Endothelial cell of umbilical vein (primary cell): Measurements from ENCODE around the gene CDT1. TPM values are rescaled to one million over a fixed set of nuclear protein-coding genes. Genes with fewer than 3 reads are reported as not detected.

Experiments
- BruUV-seq: library from RNA; stranded (reverse); fragments of 400-500 nt; replicated peaks from 2 replicates; lab custom pipeline; 2021; lab: Mats Ljungman, UMichigan
- CTCF ChIA-PET: fragments of 300-600, 350-600 bp; sonication (Branson Sonifier 250); formaldehyde crosslinking; loops from one replicate; lab custom pipeline; 2021; ENCODE audit warnings: antibody characterized with exemption, inconsistent platforms; lab: Charles Lee
- POLR2A ChIA-PET: fragments of 300-600, 350-600 bp; sonication (Branson Sonifier 250); formaldehyde crosslinking; loops from one replicate; lab custom pipeline; 2021; ENCODE audit warnings: antibody characterized with exemption, inconsistent platforms; lab: Charles Lee
- DNase-seq: peaks from one replicate; pipeline ENCODE4 v3.0.0-alpha.2; 2011; ENCODE audit warnings: low read depth, low spot score
- FAIRE-seq: peaks from 2 replicates; lab custom pipeline; 2011; peaks lifted over from hg19 to GRCh38; lab: Jason Lieb, UNC
- H2AFZ ChIP-seq: 2 replicates; pipeline ENCODE4 v1.6.0; 2012; ENCODE audit warnings: low read depth, low read length, control low read depth, inconsistent platforms
- H3K27ac ChIP-seq: 2 replicates; pipeline ENCODE4 v1.5.1; 2011; ENCODE audit warnings: low read depth, mild to moderate bottlenecking, control low read depth, low read length, moderate library complexity; ENCODE audit not compliant: insufficient read depth
- H3K27me3 ChIP-seq, 2 experiments: 2 replicates each; pipeline versions ENCODE4 v1.6.0 to v1.6.1; 2011; ENCODE audit warnings: low read length in 2 of 2, mixed read lengths in 1 of 2; ENCODE audit not compliant: control insufficient read depth in 2 of 2, insufficient read depth in 2 of 2
- H3K36me3 ChIP-seq, 2 experiments: 2 replicates in 1 of 2; 3 replicates in 1 of 2; pipeline ENCODE4 v1.5.1; 2011; ENCODE audit warnings: low read length in 2 of 2, mild to moderate bottlenecking in 1 of 2, moderate library complexity in 1 of 2; ENCODE audit not compliant: control insufficient read depth in 2 of 2, insufficient read depth in 2 of 2; ENCODE audit errors: extremely low read depth in 1 of 2
- H3K4me1 ChIP-seq: 3 replicates; pipeline ENCODE4 v1.5.1; 2011; ENCODE audit warnings: mild to moderate bottlenecking, low read length; ENCODE audit not compliant: control insufficient read depth, insufficient read depth; ENCODE audit errors: extremely low read depth
- H3K4me2 ChIP-seq: 2 replicates; pipeline ENCODE4 v1.6.1; 2011; ENCODE audit warnings: low read length, control low read depth, mixed read lengths; ENCODE audit not compliant: insufficient read depth
- H3K4me3 ChIP-seq, 3 experiments: fragments of 200-600 bp in 1 of 3; sonication (generic), shearing (Covaris generic) in 1 of 3; replicated peaks in 1 of 3; 2 replicates each; pipeline ENCODE4 v1.5.1; 2011 to 2016; ENCODE audit warnings: control low read depth in 3 of 3, low read length in 3 of 3, mild to moderate bottlenecking in 2 of 3, inconsistent platforms in 1 of 3, low read depth in 1 of 3, moderate library complexity in 1 of 3; ENCODE audit not compliant: insufficient read depth in 1 of 3
- H3K79me2 ChIP-seq: 2 replicates; pipeline ENCODE4 v1.6.0; 2012; ENCODE audit warnings: low read length, inconsistent platforms; ENCODE audit not compliant: control insufficient read depth, insufficient read depth
- H3K9ac ChIP-seq: replicated peaks from 2 replicates; pipeline ENCODE3; 2011; ENCODE audit warnings: low read length, control low read depth; ENCODE audit not compliant: insufficient read depth; ENCODE audit errors: extremely low read depth
- H3K9me1 ChIP-seq: replicated peaks from 3 replicates; pipeline ENCODE4 v1.6.0; 2011; ENCODE audit warnings: mild to moderate bottlenecking, low read length; ENCODE audit not compliant: control insufficient read depth, insufficient read depth; ENCODE audit errors: extremely low read depth
- H3K9me3 ChIP-seq: replicated peaks from 2 replicates; pipeline ENCODE4 v1.5.1; 2012; ENCODE audit warnings: low read length, inconsistent platforms; ENCODE audit not compliant: control insufficient read depth, insufficient read depth
- H4K20me1 ChIP-seq: replicated peaks from 2 replicates; pipeline ENCODE3; 2011; ENCODE audit warnings: mild to moderate bottlenecking, low read length; ENCODE audit not compliant: control insufficient read depth, insufficient read depth; ENCODE audit errors: extremely low read depth
- EZH2 ChIP-seq: IDR thresholded peaks from 2 replicates; pipeline ENCODE4 v1.6.1; 2012; ENCODE audit warnings: borderline replicate concordance, low read depth, mild to moderate bottlenecking, moderate library complexity, low read length, inconsistent platforms; ENCODE audit not compliant: severe bottlenecking
- FOS ChIP-seq: IDR thresholded peaks from 2 replicates; pipeline ENCODE4 v1.6.1; 2011; ENCODE audit warnings: mild to moderate bottlenecking, low read length, moderate library complexity, borderline replicate concordance; ENCODE audit not compliant: insufficient read depth
- GATA2 ChIP-seq: IDR thresholded peaks from 2 replicates; pipeline ENCODE4 v1.7.0; 2011; ENCODE audit warnings: low read depth, mild to moderate bottlenecking, moderate library complexity, mixed read lengths, low read length; ENCODE audit not compliant: insufficient read length, insufficient read depth
- JUN ChIP-seq: IDR thresholded peaks from 2 replicates; pipeline ENCODE4 v1.6.1; 2011; ENCODE audit warnings: borderline replicate concordance, low read depth; ENCODE audit not compliant: insufficient read length, insufficient read depth
- MYC ChIP-seq: IDR thresholded peaks from one replicate; pipeline ENCODE4 v1.6.1; 2011; ENCODE audit warnings: mild to moderate bottlenecking, low read depth, low read length
- POLR2A ChIP-seq: IDR thresholded peaks from 2 replicates; pipeline ENCODE4 v1.6.1; 2012; ENCODE audit warnings: low read depth, mild to moderate bottlenecking, control low read depth, low read length
- POLR2AphosphoS5 ChIP-seq: IDR thresholded peaks from 2 replicates; pipeline ENCODE4 v1.6.1; 2012; ENCODE audit warnings: low read depth, mild to moderate bottlenecking, control low read depth, low read length, moderate library complexity; ENCODE audit not compliant: insufficient read depth
- dilution Hi-C: fragments of 300-500 bp; cut with MboI; formaldehyde crosslinking; loops from one replicate; pipeline ENCODE4 v1.15.0; 2019; ENCODE audit warnings: low sequenced_read_pairs; ENCODE audit not compliant: extremely low pct_ligation_motif_present
- intact Hi-C: fragments of 100-400 bp; cut with micrococcal nuclease; formaldehyde crosslinking; loops from one replicate; pipeline ENCODE4 v1.10.0; 2022
- polyA plus RNA-seq, 4 experiments: library from polyadenylated mRNA; depleted of rRNA in 3 of 4; stranded (reverse) in 3 of 4; unstranded in 1 of 4; fragments of >200 nt; gene quantifications; 2 replicates each; pipeline versions ENCODE4 v1.2.1 to v1.2.3, GENCODE V29; 2011 to 2012; ENCODE audit warnings: missing spikeins in 1 of 4
- total RNA-seq: library from RNA; stranded (reverse); gene quantifications from 2 replicates; pipeline ENCODE4 v1.2.3, GENCODE V29; 2021
- TF ChIP-seq, protein P1 (sequence below): IDR thresholded peaks from 2 replicates; pipeline ENCODE4 v1.6.1; 2011; ENCODE audit not compliant: insufficient read depth, insufficient read length
- TF ChIP-seq, protein P2 (sequence below), 2 donors: IDR thresholded peaks; 1 replicate in 1 of 2; 2 replicates in 1 of 2; pipeline ENCODE4 v1.5.1; 2011; ENCODE audit warnings: low read length in 2 of 2, mild to moderate bottlenecking in 2 of 2, moderate library complexity in 2 of 2, control low read depth in 1 of 2, inconsistent platforms in 1 of 2, low read depth in 1 of 2; ENCODE audit not compliant: insufficient read depth in 1 of 2; ENCODE audit errors: extremely low read depth in 1 of 2

Gene CDT1
- total and polyA plus RNA-seq, 2 donors (not counting 3 experiments of a cell fraction or from before 2014, with no cell fraction given) = 15.6 to 30.6 TPM

DNA sequence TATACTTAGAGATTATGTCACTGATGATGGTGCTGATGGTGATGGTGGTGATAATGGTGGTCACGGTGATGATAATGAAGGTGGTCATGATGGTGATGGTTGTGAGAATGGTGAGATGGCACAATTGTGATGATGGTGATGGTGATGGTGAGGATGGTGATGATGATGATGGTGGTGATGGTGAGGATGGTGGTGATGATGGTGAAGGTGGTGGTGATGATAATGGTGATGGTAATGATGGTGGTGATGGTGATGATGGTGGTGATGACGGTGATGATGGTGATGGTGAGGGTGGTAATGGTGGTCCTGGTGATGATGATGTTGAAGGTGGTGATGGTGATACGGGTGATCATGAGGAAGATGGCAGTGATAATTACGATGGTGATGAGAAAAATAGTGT is 5.5 kb upstream of the CDT1 start:
- Histone ChIP-seq H3K36me3 (no peaks in the 10 kb centered on the region), H3K4me2 (no peak overlapping the region), H3K27me3 (no peaks in the 10 kb centered on the region), H3K4me1 (no peaks in the 10 kb centered on the region), H2AFZ (no peak overlapping the region), H3K9ac (no peak overlapping the region), H3K4me3 (no peak overlapping the region), H3K79me2 (no peaks in the 10 kb centered on the region), H4K20me1 (no peaks in the 10 kb centered on the region), H3K9me1 (no peaks in the 10 kb centered on the region), H3K27ac (no peak overlapping the region), H3K9me3 (no peaks in the 10 kb centered on the region)
- ChIA-PET CTCF (interaction anchor here (2.5 kb wide), 1 partner anchor 61 kb away, joined by 8 read pairs; no protein-coding TSS in a partner anchor), POLR2A (no interaction called here)
- TF ChIP-seq POLR2A = no peak
- no peak for TF ChIP-seq FOS
- TF ChIP-seq, protein P1, sequence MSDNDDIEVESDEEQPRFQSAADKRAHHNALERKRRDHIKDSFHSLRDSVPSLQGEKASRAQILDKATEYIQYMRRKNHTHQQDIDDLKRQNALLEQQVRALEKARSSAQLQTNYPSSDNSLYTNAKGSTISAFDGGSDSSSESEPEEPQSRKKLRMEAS = no peak
- no peak for TF ChIP-seq JUN
- no peak for TF ChIP-seq GATA2
- no peak for TF ChIP-seq POLR2AphosphoS5
- no peak for TF ChIP-seq MYC
- TF ChIP-seq EZH2 = no peak
- TF ChIP-seq, protein P2, sequence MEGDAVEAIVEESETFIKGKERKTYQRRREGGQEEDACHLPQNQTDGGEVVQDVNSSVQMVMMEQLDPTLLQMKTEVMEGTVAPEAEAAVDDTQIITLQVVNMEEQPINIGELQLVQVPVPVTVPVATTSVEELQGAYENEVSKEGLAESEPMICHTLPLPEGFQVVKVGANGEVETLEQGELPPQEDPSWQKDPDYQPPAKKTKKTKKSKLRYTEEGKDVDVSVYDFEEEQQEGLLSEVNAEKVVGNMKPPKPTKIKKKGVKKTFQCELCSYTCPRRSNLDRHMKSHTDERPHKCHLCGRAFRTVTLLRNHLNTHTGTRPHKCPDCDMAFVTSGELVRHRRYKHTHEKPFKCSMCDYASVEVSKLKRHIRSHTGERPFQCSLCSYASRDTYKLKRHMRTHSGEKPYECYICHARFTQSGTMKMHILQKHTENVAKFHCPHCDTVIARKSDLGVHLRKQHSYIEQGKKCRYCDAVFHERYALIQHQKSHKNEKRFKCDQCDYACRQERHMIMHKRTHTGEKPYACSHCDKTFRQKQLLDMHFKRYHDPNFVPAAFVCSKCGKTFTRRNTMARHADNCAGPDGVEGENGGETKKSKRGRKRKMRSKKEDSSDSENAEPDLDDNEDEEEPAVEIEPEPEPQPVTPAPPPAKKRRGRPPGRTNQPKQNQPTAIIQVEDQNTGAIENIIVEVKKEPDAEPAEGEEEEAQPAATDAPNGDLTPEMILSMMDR (IDR thresholded peaks at IDR 0.05; ENCODE audit: extremely low read depth in 1 of 2, insufficient read depth in 1 of 2, low read depth in 1 of 2, low read length in 2 of 2) = no peak
- BruUV-seq = no TSS peak
- dilution Hi-C loops = no loop called here
- DNase-seq (no peak), FAIRE-seq (no peak)
- intact Hi-C loops = loop anchor here (1.0 kb wide), 1 partner anchor 32 kb away; no protein-coding TSS in a partner anchor
